HG03196 (cell line): ENCODE data around the gene HCFC1.
A peak's percentile ranks its signal among the peaks of the same experiment; 100 is the strongest.

Experiments
- ATAC-seq: cut with Tn5 transposase; IDR thresholded peaks from one replicate; pipeline ENCODE4 v1.9.1; 2021; ENCODE audit not compliant: unreplicated experiment

HCFC1 gene

GRCh38 chrX:153960077-153960476 lies 11.5 kb downstream of the HCFC1 start:
- ATAC-seq, result no peak

GRCh38 chrX:153959649-153960048 lies 12.0 kb downstream of the HCFC1 start:
- no peak for ATAC-seq

GRCh38 chrX:153958605-153959004 lies 13.0 kb downstream of the HCFC1 start:
- ATAC-seq, result no peak

- no peak for ATAC-seq
Measured at GRCh38 chrX:153957224-153957623, 14.4 kb downstream of the HCFC1 start.

GRCh38 chrX:153956044-153956907 lies 15.3 kb downstream of the HCFC1 start:
- ATAC-seq, result no peak

- ATAC-seq, result no peak
Measured at GRCh38 chrX:153955228-153955732, 16.3 kb downstream of the HCFC1 start.

GRCh38 chrX:153954558-153955227 lies 16.9 kb downstream of the HCFC1 start:
- no peak for ATAC-seq

- ATAC-seq, result no peak
Measured at GRCh38 chrX:153953892-153954557, 17.6 kb downstream of the HCFC1 start.

GRCh38 chrX:153953342-153953830 lies 18.2 kb downstream of the HCFC1 start:
- ATAC-seq, result no peak

- ATAC-seq, result no peak
Measured at GRCh38 chrX:153952373-153953026, 19.1 kb downstream of the HCFC1 start.

GRCh38 chrX:153951683-153952372 lies 19.8 kb downstream of the HCFC1 start:
- ATAC-seq, result no peak

- no peak for ATAC-seq
Measured at GRCh38 chrX:153950127-153950526, 21.5 kb downstream of the HCFC1 start.

- no peak for ATAC-seq
Measured at GRCh38 chrX:153948847-153949805, 22.5 kb downstream of the HCFC1 start.

- no peak for ATAC-seq
Measured at GRCh38 chrX:153948002-153948466, 23.6 kb downstream of the HCFC1 start.

GRCh38 chrX:153947009-153947769 lies 24.4 kb downstream of the HCFC1 start:
- ATAC-seq, result peak; percentile 70

GRCh38 chrX:153945956-153946943 lies 25.4 kb downstream of the HCFC1 start:
- no peak for ATAC-seq

- no peak for ATAC-seq
Measured at GRCh38 chrX:153944800-153945150, 26.8 kb downstream of the HCFC1 start.
